GM23338 (cell line): ENCODE results near the gene C19orf25.

Experiments used
- NANOG ChIP-seq: IDR thresholded peaks from 2 replicates; pipeline ENCODE4 v1.6.1; 2016; ENCODE audit warnings: antibody characterized with exemption, borderline replicate concordance
- TF ChIP-seq, protein P1 (sequence below), 2 experiments: fragments of 200-600 bp in 1 of 2; sonication (generic) in 1 of 2; conservative IDR thresholded peaks; 2 replicates each; pipeline versions ENCODE4 v1.5.1 to v1.6.1; 2016 to 2017; ENCODE audit warnings: antibody characterized with exemption in 2 of 2, low read depth in 2 of 2, mild to moderate bottlenecking in 2 of 2, moderate library complexity in 1 of 2

DNA sequence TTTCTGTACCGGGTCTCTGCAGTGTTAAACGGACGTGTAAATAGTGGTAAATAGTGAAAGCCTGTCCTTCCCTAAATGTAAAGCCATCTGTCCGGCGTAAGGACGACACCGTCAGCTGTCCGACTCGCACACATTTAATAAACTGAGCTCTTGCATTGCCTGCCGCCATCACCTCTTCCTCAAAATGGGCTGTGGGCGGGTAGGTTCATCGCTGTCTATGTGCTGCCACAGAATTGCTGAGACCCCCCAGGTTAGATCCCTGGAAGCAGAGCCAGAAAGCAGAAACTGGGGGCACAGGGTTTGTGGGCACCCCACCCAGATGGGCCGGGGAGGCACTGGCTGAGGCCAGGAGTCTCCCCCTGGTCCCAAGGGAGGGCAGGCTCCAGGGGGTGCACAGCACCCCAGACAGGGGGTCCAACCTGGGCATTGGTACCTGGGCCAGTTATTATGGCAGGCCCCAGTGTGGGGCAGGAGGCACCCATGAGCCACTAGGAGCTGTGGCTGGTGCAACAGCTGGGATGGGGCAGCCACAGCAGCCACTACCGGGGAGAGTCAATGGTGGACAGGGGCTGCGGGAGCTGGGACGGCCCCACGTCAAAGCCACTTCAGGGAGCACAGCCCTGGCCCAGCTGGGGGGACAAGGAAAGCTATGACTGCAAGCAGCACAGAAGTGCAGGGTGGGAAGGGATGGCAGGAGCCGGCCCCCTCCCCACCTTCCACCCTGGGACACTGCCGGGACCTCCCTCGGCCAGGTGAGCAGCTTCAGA lies 5.7 kb downstream of the C19orf25 start:
- no peak for TF ChIP-seq NANOG
- TF ChIP-seq, protein P1, sequence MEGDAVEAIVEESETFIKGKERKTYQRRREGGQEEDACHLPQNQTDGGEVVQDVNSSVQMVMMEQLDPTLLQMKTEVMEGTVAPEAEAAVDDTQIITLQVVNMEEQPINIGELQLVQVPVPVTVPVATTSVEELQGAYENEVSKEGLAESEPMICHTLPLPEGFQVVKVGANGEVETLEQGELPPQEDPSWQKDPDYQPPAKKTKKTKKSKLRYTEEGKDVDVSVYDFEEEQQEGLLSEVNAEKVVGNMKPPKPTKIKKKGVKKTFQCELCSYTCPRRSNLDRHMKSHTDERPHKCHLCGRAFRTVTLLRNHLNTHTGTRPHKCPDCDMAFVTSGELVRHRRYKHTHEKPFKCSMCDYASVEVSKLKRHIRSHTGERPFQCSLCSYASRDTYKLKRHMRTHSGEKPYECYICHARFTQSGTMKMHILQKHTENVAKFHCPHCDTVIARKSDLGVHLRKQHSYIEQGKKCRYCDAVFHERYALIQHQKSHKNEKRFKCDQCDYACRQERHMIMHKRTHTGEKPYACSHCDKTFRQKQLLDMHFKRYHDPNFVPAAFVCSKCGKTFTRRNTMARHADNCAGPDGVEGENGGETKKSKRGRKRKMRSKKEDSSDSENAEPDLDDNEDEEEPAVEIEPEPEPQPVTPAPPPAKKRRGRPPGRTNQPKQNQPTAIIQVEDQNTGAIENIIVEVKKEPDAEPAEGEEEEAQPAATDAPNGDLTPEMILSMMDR (conservative IDR thresholded peaks at IDR 0.05; ENCODE audit: low read depth in 2 of 2) = no peak
